Stimulated activated naive CD8-positive, alpha-beta T cell treated with anti-CD3 and anti-CD28 coated beads, Interleukin-15, Interleukin-2, amounts not matched to agents 100 U/mL and 50 U/mL, for 24 hours (primary cell): ENCODE measurements around the gene MYH9.

Experiments
- ATAC-seq: fragments of 150-1000 bp; cut with Tn5 transposase; one replicate; pipeline ENCODE4 v1.10.0; 2021
- DNase-seq: peaks from one replicate; pipeline ENCODE4 v3.0.0; 2021

Gene MYH9

GRCh38 chr22:36330655-36331305, 57.0 kb downstream of the MYH9 start:
- no peak for ATAC-seq
- DNase-seq: no peak

GRCh38 chr22:36330127-36330526, 57.6 kb downstream of the MYH9 start:
- no peak for DNase-seq
- no peak for ATAC-seq

- ATAC-seq (peak; percentile 63), DNase-seq (peak; percentile 90)
Measured at GRCh38 chr22:36329254-36330078, 58.3 kb downstream of the MYH9 start.

GRCh38 chr22:36328635-36329253, 59.0 kb downstream of the MYH9 start:
- ATAC-seq: peak; percentile 17
- DNase-seq: peak; percentile 70

GRCh38 chr22:36327922-36328551, 59.7 kb downstream of the MYH9 start:
- ATAC-seq (no peak), DNase-seq (no peak)

DNA sequence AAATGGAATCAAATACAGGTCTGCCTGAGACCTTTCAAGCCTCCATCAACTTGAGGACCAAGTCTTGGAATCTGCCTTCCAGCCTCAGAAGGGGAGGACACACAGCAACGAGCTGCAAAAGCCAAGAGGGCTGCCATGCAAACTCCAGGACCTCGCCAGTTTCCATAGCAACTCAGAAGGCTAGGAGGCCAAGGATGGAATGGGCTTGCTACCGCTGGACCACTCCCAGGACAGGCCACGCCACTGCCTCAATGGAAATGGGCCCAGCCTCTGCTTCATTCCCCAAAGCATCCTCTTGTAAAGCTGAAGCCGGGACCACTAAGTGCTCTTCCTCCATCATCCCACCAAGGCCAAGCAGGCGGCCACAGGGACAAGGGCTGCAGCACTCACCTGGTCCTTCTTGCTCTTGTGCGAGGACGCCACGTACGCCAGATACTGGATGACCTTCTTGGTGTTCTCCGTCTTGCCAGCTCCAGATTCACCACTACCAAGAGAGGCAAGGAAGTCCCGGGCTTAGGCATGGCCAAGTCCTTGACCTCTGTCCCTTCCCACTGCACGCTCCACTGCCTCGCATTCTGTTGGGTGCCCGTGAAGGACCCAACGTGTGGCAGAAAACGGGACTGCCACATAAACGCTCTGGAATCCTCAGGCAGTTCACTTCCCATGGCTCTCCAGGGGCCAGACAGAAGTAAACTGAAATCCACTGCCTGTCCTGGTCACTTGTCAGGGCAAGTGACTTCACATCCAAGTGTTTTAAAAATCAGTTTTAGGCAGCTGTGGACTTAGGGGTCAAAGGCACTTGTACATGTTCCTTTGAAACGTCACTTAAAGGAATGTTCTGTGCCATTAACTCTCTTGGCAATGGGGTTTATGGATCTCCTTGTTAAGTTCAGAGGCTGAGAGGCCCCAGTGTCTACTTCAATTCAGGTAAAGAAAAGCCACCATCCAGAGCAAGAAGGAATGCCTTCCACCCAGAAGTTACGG, 61.3 kb downstream of the MYH9 start:
- ATAC-seq: no peak
- DNase-seq: no peak

DNA sequence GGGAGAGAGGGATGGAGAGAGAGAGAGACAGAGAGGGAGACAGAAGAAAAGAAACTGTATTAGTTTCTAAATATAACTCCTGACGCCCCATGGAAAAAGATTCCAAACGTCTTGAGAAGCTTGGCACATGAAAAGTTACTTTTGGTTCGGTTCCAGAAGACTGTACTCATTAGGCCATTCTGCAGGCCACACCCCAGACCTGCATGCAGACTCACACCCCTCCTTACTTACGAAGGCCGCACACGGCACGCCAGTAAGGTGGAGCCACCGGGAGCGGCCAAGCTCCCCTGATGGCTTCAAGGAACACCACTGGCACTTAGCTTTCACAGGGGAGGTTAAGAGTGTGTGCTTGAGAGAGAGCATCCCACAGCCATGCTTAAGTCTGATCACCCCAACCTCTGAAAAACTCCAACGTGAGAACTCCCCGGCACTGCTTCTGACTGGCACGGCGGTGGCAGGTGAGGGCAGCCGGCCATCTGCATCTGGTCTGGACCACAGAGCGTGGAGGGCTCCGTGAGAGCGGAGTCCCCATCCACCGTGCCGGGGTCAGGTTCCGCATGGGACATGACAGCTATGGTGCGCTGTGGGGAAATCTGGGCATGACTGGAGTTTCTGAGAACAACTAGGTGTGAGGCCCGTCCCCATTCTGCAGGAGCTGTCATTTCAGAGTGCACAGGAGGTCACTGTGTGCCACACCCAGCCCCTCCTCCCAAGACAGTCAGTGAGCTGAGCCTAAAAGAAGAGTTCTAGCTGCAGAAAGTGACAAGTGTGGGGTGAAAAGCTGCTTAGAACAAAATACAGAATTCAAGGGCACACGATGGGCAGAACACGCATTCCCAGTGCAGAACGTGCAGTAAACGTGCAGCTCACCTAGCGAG, 62.4 kb downstream of the MYH9 start:
- ATAC-seq (no peak), DNase-seq (no peak)

- ATAC-seq (no peak), DNase-seq (no peak)
Measured at GRCh38 chr22:36324414-36324813, 63.4 kb downstream of the MYH9 start.

DNA sequence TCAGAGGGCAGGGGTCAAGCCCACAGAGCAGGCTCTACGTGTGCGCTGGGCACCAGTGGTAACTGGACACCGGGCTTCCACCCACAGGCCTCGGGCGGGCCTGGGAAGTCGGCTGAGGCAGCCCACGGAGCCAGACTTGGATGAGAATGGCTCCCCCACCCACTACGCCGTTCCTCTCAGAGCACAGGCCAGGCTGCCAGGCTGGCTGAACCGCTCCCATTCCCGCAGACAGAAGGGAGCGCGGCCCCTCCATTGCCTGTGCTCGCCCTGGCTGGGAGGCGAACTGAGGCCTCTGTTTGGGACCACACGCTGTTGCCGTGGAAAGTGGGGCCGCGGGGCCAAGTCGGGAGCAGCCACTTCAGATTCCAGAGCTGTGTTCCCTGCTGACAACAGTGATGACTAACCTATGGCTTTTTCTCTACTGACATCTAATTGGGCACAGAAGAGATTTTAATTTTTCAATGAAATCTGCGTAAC, 63.9 kb downstream of the MYH9 start:
- no peak for DNase-seq
- no peak for ATAC-seq

GRCh38 chr22:36323182-36323854, 64.4 kb downstream of the MYH9 start:
- no peak for DNase-seq
- ATAC-seq: no peak

GRCh38 chr22:36322602-36322915, 65.2 kb downstream of the MYH9 start:
- DNase-seq (no peak), ATAC-seq (no peak)

GRCh38 chr22:36321797-36322601, 65.8 kb downstream of the MYH9 start:
- ATAC-seq (no peak), DNase-seq (no peak)

GRCh38 chr22:36320553-36320952, 67.2 kb downstream of the MYH9 start:
- DNase-seq (no peak), ATAC-seq (no peak)

DNA sequence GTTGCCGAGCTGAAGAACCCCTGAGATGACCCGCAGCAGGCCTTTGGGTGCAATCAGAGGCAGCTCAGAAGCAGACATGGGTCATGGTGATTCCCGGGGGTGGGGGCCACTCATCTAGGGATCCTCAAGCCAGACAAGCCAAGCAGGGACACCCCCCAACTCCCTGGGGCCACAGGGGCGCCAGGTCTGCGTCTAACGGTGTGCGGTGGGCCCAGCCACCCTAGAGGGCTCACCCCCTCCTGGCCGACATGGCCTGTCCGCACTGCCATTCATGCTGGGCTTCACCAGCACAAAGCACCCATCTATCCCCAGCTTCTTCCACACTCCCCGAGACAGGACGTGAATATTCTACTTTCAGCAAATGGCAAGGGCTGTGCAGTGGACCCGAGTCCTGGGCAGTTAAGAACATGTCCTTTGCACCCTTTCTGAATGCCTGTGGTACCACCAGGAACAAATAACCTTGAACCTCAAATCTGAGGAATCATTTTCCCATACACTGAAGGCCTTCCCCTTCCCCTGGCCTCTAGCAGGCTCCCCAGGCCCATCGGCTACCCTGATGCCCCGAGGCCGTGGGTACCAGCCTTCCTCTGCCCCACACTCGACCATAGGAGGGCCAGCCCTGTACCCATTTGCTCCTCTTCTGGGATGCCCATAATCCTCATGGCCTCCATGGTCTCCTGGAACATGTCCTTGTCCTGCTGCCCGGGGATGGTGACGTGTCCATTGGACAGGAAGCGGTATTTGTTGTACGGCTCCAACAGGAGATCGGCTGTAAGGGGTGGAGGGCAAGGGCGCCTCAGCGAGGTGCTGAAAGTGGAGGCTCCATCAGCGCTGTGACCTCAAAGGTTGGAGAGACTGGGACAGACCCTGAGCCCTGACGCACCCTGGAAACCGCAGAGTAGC, 67.9 kb downstream of the MYH9 start:
- no peak for ATAC-seq
- DNase-seq: no peak

GRCh38 chr22:36318442-36318841, 69.3 kb downstream of the MYH9 start:
- no peak for ATAC-seq
- DNase-seq: no peak

- no peak for DNase-seq
- no peak for ATAC-seq
Measured at GRCh38 chr22:36317658-36318271, 70.0 kb downstream of the MYH9 start.

DNA sequence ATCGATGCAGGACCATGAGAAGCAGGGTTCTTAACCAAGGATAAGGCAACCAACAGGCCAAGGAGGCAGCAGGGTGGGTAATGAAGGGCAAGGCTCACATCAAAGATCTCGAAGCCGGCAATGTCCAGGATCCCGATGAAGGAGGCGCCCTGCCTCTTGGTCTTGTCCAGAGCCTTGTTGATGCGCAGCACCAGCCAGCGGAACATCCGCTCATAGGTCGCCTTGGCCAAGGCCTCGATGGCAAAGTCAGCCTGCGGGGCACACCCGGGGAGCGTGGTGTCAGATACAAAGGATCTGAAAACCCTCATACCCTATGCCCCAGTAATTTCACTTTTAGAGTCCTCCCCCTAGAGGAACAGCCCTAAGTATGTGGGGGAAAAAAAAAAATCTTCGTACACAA, 71.3 kb downstream of the MYH9 start:
- no peak for DNase-seq
- ATAC-seq: no peak

DNA sequence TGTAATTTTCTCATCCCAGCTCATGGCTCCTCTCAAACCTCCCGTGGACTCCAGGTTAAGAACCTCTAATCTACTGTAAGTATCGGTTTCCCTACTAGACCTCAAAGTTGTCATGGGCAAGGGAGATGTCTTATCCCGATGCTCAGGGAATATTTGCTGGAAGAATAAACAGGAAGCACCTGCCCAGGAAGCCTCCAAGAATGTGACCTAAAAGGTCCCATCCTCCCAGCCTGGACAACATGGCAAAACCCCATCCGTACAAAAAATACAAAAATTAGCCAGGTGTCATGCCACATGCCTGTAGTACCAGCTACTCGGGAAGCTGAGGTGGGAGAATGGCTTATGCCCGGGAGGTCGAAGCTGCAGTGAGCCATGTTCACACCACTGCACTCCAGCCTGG, 72.4 kb downstream of the MYH9 start:
- no peak for DNase-seq
- ATAC-seq: no peak
